HG03342 (cell line): Measurements from ENCODE around the gene SIRPA.

Experiments used
- ATAC-seq: cut with Tn5 transposase; IDR thresholded peaks from one replicate; pipeline ENCODE4 v1.9.1; 2021; ENCODE audit warnings: mild to moderate bottlenecking, moderate library complexity; ENCODE audit not compliant: unreplicated experiment

The SIRPA gene

GRCh38 chr20:1870323-1870722 lies 24.9 kb upstream of the SIRPA start:
- no peak for ATAC-seq

- no peak for ATAC-seq
Observed at GRCh38 chr20:1870792-1871550, 24.2 kb upstream of the SIRPA start.

- no peak for ATAC-seq
Observed at GRCh38 chr20:1871807-1872458, 23.3 kb upstream of the SIRPA start.

GRCh38 chr20:1872459-1873097 lies 22.6 kb upstream of the SIRPA start:
- no peak for ATAC-seq

- ATAC-seq = no peak
Observed at GRCh38 chr20:1874450-1875182, 20.6 kb upstream of the SIRPA start.

GRCh38 chr20:1875183-1875554 lies 20.0 kb upstream of the SIRPA start:
- no peak for ATAC-seq

- ATAC-seq = no peak
Observed at GRCh38 chr20:1875762-1876161, 19.4 kb upstream of the SIRPA start.

- no peak for ATAC-seq
Observed at GRCh38 chr20:1876217-1876921, 18.8 kb upstream of the SIRPA start.

- no peak for ATAC-seq
Observed at GRCh38 chr20:1876975-1877608, 18.1 kb upstream of the SIRPA start.

GRCh38 chr20:1877609-1878200 lies 17.5 kb upstream of the SIRPA start:
- no peak for ATAC-seq

- no peak for ATAC-seq
Observed at GRCh38 chr20:1879369-1879768, 15.8 kb upstream of the SIRPA start.

GRCh38 chr20:1879934-1880333 lies 15.3 kb upstream of the SIRPA start:
- ATAC-seq = no peak

GRCh38 chr20:1880529-1881239 lies 14.5 kb upstream of the SIRPA start:
- no peak for ATAC-seq

GRCh38 chr20:1881240-1881835 lies 13.9 kb upstream of the SIRPA start:
- no peak for ATAC-seq

GRCh38 chr20:1882026-1882425 lies 13.2 kb upstream of the SIRPA start:
- no peak for ATAC-seq

- no peak for ATAC-seq
Observed at GRCh38 chr20:1883986-1884385, 11.2 kb upstream of the SIRPA start.

GRCh38 chr20:1885254-1885653 lies 10.0 kb upstream of the SIRPA start:
- ATAC-seq = no peak

GRCh38 chr20:1885940-1886693 lies 9.1 kb upstream of the SIRPA start:
- no peak for ATAC-seq
